HL-60 (cell line): ENCODE measurements around the gene PCBP2.

ENCODE experiments used
- CTCF ChIP-seq: IDR thresholded peaks from one replicate; pipeline ENCODE4 v1.5.1; 2011; ENCODE audit warnings: low read length, control low read depth, inconsistent platforms; ENCODE audit not compliant: insufficient read depth
- GABPA ChIP-seq: IDR thresholded peaks from 2 replicates; pipeline ENCODE4 v1.6.1; 2012; ENCODE audit warnings: low read depth
- POLR2AphosphoS5 ChIP-seq: IDR thresholded peaks from 2 replicates; pipeline ENCODE4 v1.6.1; 2012; ENCODE audit warnings: low read depth
- REST ChIP-seq: IDR thresholded peaks from 2 replicates; pipeline ENCODE4 v1.6.1; 2012; ENCODE audit warnings: low read depth; ENCODE audit not compliant: insufficient replicate concordance
- SPI1 ChIP-seq: IDR thresholded peaks from 2 replicates; pipeline ENCODE4 v1.6.1; 2012; ENCODE audit warnings: low read depth, mild to moderate bottlenecking, borderline replicate concordance

- TF ChIP-seq CTCF (no peak), POLR2AphosphoS5 (no peak), GABPA (no peak), REST (no peak), SPI1 (no peak)
These were observed 41.0 kb upstream of the PCBP2 start for GRCh38 chr12:53410951-53411350.
